HG03442 (cell line): ENCODE measurements around the gene LAYN.
A peak's percentile ranks its signal among the peaks of the same experiment; 100 is the strongest.

ENCODE experiments used
- ATAC-seq: cut with Tn5 transposase; IDR thresholded peaks from one replicate; pipeline ENCODE4 v1.9.1; 2021; ENCODE audit warnings: mild to moderate bottlenecking, moderate library complexity; ENCODE audit not compliant: unreplicated experiment

LAYN gene

DNA sequence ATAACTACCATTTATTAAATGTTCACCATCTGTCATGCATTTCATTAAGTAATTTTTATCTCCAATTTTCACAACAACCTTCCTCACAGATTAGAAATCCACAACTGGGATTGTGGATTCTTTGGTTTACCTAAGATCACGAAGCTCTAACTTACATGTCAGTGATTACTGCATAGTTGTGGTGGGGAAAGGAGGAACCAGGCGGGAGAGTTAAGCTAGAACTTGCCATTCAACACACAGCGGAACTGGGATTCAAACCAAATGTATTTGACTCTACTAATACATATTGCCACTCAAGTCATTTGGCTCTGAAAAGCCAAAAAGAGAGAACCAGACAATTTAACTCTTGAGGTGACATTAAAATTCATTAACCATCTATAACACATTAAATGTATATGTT lies 10.4 kb upstream of the LAYN start:
- no peak for ATAC-seq

DNA sequence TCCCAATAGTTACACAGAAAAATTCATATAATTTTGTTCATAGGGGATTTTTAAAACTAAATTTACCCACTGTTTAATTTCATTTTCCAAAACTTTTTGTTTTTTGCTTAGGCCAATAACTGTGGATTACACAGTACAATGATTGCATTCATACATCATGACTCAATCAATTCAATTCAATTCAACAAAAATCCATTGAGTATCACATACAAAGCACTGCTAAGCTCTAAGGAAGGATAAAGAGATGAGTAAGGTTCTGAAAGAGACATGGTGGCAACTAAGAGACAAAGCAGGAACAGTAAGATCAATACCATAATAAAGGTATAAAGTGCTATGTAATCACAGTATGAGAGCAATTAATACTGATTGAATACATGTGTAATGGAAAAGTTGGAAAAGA lies 9.4 kb upstream of the LAYN start:
- ATAC-seq: no peak

DNA sequence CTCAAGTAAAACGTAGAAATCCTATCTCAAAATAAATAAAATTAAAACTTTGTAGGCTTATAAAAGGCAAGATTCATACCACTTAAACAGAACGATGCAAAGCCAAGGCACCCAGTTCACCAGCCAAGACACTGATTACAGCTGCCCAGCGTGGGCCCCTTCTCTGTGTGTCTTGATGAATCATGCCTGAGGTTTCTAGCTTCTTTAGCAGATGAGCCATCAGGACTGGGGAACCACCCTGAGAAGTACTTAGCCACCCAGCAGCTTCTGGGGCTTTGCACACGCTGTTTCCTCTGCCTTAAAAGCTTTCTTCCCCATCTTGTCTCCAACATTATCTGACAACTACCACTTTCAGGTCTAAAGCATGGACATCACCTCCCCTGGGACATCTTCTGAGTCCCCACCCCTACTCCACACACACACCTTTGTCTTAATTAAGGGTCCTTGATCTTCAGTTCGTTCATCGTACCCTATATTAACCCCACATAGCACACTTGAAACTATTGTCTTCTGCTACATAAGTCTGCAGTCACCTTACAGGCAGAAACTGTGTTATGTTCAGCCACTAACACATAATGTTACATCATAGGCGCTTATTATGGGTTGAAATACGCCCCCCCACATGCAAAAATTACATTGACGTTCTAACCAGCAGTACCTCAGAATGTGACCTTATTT lies 8.7 kb upstream of the LAYN start:
- ATAC-seq: peak; percentile 98

- no peak for ATAC-seq
Measured at GRCh38 chr11:111532365-111532709, 8.2 kb upstream of the LAYN start.

DNA sequence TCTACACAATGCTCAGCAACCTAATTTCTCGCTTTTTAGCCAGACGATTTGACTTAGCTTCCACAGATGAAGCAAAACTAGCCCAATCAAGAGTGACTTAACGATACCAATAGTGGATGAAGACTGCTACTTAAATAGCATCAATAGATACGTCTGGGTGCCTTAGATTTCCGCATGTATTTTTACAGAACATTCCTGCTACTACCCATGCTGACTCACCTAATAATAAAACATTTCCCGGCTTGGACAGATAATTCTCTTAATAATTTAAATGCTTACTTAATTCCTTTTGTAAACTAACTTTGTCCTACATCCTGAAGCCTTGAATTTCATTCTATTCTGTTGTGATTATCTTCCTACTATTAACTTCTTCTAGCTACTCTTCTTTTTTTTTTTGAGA lies 5.2 kb upstream of the LAYN start:
- ATAC-seq: no peak

GRCh38 chr11:111537336-111537860 lies 3.1 kb upstream of the LAYN start:
- ATAC-seq: no peak

DNA sequence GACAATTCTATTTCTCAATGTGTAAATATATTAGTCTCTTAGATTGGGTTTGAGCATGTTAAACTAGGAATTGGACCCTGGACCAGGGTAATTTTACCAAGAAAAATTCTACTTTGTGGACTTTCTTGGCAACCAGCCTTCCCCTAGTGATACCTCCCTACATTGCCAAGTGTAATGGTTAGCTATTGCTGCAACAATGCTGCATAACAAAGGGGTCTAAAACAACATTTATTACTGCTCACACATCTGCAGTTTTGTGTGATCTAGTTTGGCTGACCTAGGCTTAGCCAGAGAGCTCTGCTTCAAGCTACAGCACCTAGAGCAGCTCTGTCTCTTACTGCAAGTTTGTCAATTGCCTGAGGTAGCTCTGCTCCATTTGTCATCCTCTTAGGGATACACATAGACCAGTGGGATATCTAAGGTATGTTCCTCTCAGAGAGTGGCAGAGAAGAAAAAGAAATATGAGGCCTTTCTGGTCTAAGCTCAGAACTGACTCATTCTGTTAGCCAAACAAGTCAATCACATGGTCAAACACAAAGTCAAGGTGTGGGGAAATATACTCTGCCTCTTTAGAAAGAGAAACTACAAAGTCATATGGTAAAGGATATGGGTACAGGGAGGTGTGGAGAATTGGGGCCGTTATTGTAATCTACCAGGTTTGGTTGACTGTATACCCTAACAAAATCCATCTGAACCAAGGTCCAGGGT lies 2.0 kb upstream of the LAYN start:
- ATAC-seq: no peak

DNA sequence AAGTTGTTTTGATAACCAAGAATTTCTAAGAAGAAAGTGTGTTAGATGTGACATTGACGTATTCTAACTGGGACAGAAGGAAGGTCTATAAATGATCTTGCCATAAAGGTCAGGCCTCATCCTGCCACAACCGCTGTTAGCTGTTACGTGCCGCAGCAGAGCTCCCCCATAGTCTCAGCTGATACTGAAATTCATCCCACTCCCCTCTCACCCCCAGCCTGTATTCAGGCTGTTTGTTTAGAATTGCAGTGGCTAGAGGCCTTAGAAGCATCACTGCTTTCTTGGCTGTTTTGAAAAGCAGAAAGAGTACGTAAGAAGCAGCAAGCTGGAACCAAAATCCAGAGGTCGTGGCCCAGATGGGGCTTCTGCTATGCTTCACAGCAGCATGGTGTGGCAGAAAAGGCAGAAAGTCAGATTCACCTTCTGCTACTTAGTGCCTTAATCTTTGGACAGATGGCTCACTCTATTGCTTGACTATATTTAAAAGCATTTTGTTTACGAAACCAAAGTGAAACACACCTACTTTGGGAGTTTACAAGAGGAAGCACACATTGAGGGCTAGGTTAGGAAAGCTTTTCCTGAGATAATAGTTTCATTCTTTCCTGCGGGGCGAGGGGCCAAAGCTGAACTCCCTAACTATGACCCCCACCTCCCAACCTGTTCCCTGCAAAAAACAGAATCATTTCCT lies 950 bp upstream of the LAYN start:
- ATAC-seq: no peak

DNA sequence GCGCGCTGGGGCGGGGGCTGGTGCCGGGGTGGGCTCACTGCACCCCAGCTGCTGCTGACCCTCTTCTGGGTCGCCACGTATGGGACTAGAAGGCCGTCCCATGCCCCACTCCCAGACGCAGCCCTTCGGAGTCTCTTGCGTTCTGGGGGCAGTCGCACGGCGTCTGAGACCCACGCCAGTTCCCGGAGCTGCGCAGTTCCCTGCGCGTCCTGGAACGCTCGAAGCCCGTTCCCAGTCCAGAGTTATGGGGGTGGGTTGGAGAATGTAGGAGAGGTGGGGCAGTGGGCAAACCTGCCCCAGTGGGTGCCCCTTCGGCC lies 375 bp downstream of the LAYN start:
- no peak for ATAC-seq

DNA sequence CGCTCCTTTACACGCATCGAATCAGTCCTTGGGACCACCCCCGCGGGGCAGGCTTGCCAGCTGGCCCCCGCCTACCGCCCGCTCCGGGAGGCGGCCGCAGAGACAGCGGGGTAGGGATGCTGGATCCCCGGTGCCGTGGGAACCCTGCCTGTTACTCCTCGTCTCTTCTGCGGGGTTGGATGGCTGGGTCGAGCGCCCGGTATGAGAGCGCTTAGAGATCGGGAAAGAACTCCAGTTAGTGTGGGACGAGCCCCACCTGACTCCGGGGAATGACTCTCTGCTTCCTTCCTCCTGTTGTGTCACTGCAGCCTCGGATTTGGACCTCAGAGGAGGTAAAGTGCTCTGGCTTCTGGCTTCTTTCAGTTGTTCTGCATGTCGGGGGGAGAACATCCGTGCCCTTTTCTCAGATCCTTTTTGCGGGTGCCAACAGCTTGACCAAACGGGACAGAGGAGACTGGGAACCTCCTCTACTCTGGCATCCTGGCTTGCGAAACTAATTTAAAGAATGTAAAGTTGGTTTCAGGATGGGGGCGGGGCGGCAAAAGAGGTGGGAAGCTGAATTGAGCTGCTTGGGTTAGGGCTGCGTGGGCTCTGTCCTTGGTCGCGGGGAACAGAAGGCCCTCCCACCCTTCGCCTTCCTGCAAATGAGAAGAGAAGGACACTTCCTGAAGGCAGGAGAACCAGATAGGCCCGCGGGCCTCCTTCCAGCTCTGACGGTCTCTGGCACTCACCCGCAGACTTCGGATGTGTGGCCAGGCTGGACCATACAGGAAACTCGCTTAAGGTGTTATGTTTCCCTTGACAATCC lies 938 bp downstream of the LAYN start:
- ATAC-seq: no peak

DNA sequence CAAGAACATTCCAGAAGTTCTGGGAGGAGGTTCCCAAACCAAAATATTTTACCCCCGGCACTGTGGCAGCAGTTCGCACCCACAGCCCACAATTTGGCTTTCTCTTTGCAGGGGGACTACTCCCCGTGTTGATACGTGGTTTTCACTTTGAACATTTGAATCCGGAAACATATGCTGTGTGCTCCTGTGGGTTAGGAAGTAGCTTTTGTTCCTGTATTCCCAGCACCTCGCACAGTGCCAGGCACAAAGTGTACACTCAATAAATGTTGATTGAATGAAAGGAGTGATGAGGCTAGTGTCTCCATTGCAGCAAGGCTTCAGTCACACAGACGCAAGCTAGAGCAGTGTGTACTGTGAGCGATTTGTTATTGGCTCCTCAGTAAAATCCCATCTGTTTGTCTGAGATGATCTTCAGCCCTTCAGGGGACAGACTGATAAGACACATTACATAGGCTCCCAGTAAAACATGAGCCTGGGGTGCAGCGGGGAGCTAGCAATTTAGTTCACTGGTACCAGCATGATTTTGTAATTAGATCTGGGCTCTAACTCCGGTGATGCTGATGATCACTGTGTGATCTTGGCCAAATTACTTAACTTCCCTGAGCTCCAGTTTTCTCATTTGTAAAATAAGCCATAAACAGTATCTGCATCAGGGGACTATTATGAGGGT lies 2.2 kb downstream of the LAYN start:
- ATAC-seq: no peak

DNA sequence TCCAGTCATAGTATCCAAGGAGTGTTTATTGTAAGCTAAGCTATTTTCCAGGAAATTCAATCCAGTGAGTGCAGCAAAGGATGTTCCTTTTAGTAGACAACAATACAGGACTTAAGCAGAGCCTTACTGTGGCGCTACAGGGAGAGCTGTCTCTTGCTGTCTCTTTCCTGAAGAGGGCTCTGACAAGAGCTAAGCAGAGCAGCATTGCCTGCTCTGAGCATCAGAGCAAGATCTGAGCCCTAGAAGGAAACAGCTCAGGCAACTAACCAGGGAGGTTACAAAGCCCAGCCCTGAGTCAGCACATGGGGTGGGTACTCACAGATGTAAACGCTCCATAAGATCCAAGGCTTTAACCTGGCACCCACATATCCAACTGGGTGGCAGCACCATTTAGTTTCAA lies 8.0 kb downstream of the LAYN start:
- ATAC-seq: no peak

- no peak for ATAC-seq
Measured at GRCh38 chr11:111549196-111549868, 8.8 kb downstream of the LAYN start.

- ATAC-seq: no peak
Measured at GRCh38 chr11:111549869-111550203, 9.3 kb downstream of the LAYN start.

GRCh38 chr11:111550258-111550657 lies 9.7 kb downstream of the LAYN start:
- ATAC-seq: no peak

GRCh38 chr11:111554532-111554931 lies 14.0 kb downstream of the LAYN start:
- no peak for ATAC-seq

DNA sequence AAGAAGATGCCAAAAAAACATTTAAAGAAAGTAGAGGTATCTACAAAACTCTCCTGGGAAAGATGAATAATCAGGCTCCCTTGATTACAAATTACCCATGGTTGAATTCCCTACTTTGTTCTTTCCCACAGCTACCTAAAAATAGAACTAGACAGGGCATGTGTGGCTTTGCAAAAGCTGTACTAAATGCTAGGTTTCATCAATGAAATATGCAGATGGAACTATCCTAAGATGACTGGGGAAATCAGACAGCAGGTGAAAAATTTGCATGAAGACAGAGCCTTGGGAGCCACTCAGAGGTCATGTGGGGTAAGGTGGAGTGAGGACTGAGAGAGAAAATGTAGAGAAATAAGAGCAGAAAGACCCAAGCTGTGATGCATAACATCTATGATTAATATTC lies 14.7 kb downstream of the LAYN start:
- ATAC-seq: no peak

- ATAC-seq: no peak
Measured at GRCh38 chr11:111557425-111558111, 17.0 kb downstream of the LAYN start.

DNA sequence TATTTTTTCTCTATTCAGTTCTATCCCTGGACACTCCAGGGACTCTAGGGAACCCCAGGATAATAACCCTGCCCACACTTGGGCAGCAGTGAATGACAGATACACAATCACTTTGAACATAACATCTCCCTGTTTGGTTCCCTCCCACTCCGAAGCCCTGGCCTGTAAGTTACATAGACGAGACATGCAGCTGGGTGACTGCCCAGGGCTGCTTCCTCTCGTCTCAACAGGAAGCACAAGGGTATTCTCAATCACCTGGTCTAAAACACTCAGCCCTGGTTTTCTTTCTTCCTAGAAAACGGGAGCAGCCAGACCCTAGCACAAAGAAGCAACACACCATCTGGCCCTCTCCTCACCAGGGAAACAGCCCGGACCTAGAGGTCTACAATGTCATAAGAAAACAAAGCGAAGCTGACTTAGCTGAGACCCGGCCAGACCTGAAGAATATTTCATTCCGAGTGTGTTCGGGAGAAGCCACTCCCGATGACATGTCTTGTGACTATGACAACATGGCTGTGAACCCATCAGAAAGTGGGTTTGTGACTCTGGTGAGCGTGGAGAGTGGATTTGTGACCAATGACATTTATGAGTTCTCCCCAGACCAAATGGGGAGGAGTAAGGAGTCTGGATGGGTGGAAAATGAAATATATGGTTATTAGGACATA lies 19.4 kb downstream of the LAYN start:
- no peak for ATAC-seq
